MM.1S (cell line): ENCODE measurements around the gene CPSF2.

Experiments used
- DNase-seq: peaks from one replicate; pipeline ENCODE4 v3.0.0-alpha.2; 2015
- H2AFZ ChIP-seq: fragments of 300-600 bp; sonication (generic); 2 replicates; pipeline ENCODE4 v1.6.0; 2016; ENCODE audit warnings: antibody characterized with exemption, low read length
- H3F3A ChIP-seq: fragments of 300-600 bp; sonication (generic); 2 replicates; pipeline ENCODE4 v1.6.1; 2016; ENCODE audit warnings: mild to moderate bottlenecking, antibody characterized with exemption, low read length, moderate library complexity, mixed read lengths; ENCODE audit not compliant: insufficient read depth
- H3K27ac ChIP-seq: fragments of 300-600 bp; sonication (generic); 2 replicates; pipeline ENCODE4 v1.5.1; 2016; ENCODE audit warnings: mild to moderate bottlenecking, low read length
- H3K27me3 ChIP-seq: fragments of 300-600 bp; sonication (generic); replicated peaks from 2 replicates; pipeline ENCODE4 v1.6.0; 2016; ENCODE audit warnings: low read length; ENCODE audit not compliant: insufficient read depth
- H3K36me3 ChIP-seq: fragments of 300-600 bp; sonication (generic); replicated peaks from 2 replicates; pipeline ENCODE4 v1.6.1; 2016; ENCODE audit warnings: mild to moderate bottlenecking, low read length, mixed read lengths; ENCODE audit not compliant: insufficient read depth
- H3K4me1 ChIP-seq: fragments of 300-600 bp; sonication (generic); 2 replicates; pipeline ENCODE4 v1.6.1; 2016; ENCODE audit warnings: low read length, mixed read lengths
- H3K4me2 ChIP-seq: fragments of 300-600 bp; sonication (generic); 2 replicates; pipeline ENCODE4 v1.6.0; 2016; ENCODE audit warnings: low read depth, low read length
- H3K4me3 ChIP-seq: fragments of 300-600 bp; sonication (generic); 2 replicates; pipeline ENCODE4 v1.5.1; 2016; ENCODE audit warnings: low read length, mixed read lengths
- H3K79me2 ChIP-seq: fragments of 300-600 bp; sonication (generic); 2 replicates; pipeline ENCODE4 v1.6.1; 2016; ENCODE audit warnings: mixed run types, low read length, mixed read lengths
- H3K9ac ChIP-seq: fragments of 300-600 bp; sonication (generic); 2 replicates; pipeline ENCODE4 v1.6.1; 2016; ENCODE audit warnings: low read length, mixed read lengths
- H3K9me2 ChIP-seq: fragments of 300-600 bp; sonication (generic); replicated peaks from 2 replicates; pipeline ENCODE4 v1.6.1; 2016; ENCODE audit warnings: mild to moderate bottlenecking, low read length, mixed read lengths; ENCODE audit not compliant: insufficient read depth
- H3K9me3 ChIP-seq: fragments of 300-600 bp; sonication (generic); replicated peaks from 2 replicates; pipeline ENCODE4 v1.6.1; 2016; ENCODE audit warnings: mild to moderate bottlenecking, low read length, mixed read lengths; ENCODE audit not compliant: insufficient read depth
- H4K20me1 ChIP-seq: fragments of 300-600 bp; sonication (generic); 2 replicates; pipeline ENCODE4 v1.6.1; 2016; ENCODE audit warnings: mild to moderate bottlenecking, low read length, moderate library complexity, mixed read lengths; ENCODE audit not compliant: insufficient read depth
- CTCF ChIP-seq: fragments of 300-600 bp; sonication (generic); IDR thresholded peaks from 2 replicates; pipeline ENCODE4 v1.5.1; 2016; ENCODE audit warnings: antibody characterized with exemption, low read length, mixed read lengths
- EZH2 ChIP-seq: fragments of 300-600 bp; sonication (generic); optimal IDR thresholded peaks from 2 replicates; pipeline ENCODE3; 2017; ENCODE audit warnings: low read depth, mild to moderate bottlenecking, antibody characterized with exemption, low read length, mixed read lengths
- EZH2phosphoT487 ChIP-seq: fragments of 300-600 bp; sonication (generic); IDR thresholded peaks from 2 replicates; pipeline ENCODE4 v1.6.1; 2018; ENCODE audit warnings: antibody characterized with exemption, low read length

The CPSF2 gene

DNA sequence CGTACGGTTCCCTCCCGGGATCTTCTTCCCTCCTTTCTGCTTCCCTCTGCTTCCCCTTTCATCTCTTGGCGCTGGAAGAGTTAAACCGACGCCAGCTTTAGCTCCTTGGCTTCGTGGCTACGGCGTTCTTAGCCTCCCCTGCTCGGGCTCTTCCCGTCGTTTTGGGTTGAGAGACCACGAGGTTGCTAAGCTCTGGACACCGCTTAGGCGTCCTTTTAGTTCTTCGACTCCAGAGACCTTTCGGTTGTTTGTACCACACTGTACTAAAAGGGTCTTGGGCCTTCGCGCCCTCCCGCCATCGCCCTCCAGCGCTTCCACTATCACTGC is 545 bp downstream of the CPSF2 start:
- Histone ChIP-seq H3K79me2 (peaks cover 40% of the 10 kb centered on the region), H3K27ac (peak overlapping the region; percentile 76), H3K4me1 (0 out of 2 replicates have a peak, but pooled peaks cover 6% of the 10 kb centered on the region), H3K27me3 (no peaks in the 10 kb centered on the region), H3K9me3 (no peaks in the 10 kb centered on the region), H3K9me2 (no peaks in the 10 kb centered on the region), H3K4me3 (peak overlapping the region; percentile 85), H3K36me3 (no peaks in the 10 kb centered on the region), H3K9ac (peak overlapping the region; percentile 97), H2AFZ (peak overlapping the region; percentile 70), H3K4me2 (peak overlapping the region; percentile 52; the same call in 1 of the 2 replicates), H4K20me1 (no peaks in the 10 kb centered on the region), H3F3A (peaks cover 7% of the 10 kb centered on the region)
- peak; percentile 26 for DNase-seq
- TF ChIP-seq EZH2 (no peak), CTCF (no peak), EZH2phosphoT487 (no peak)

- no peak for DNase-seq
- no peak overlapping the region for H2AFZ ChIP-seq
- no peaks in the 10 kb centered on the region for H3K27me3 ChIP-seq
- H3K36me3 ChIP-seq: no peaks in the 10 kb centered on the region
- H3F3A ChIP-seq: peaks cover 12% of the 10 kb centered on the region
- H3K4me1 ChIP-seq: 0 out of 2 replicates have a peak, but pooled peaks cover 6% of the 10 kb centered on the region
- H3K9ac ChIP-seq: peak overlapping the region; percentile 97
- no peaks in the 10 kb centered on the region for H4K20me1 ChIP-seq
- peaks cover 40% of the 10 kb centered on the region for H3K79me2 ChIP-seq
- H3K4me3 ChIP-seq: peak overlapping the region; percentile 85
- no peak overlapping the region; the same call in 1 of the 2 replicates for H3K27ac ChIP-seq
- H3K4me2 ChIP-seq: peak overlapping the region; percentile 52; the same call in 1 of the 2 replicates
- no peaks in the 10 kb centered on the region for H3K9me3 ChIP-seq
- TF ChIP-seq EZH2: no peak
- no peak for TF ChIP-seq CTCF
- TF ChIP-seq EZH2phosphoT487: no peak
- H3K9me2 ChIP-seq: no peaks in the 10 kb centered on the region
Measured at GRCh38 chr14:92122761-92123160, 992 bp downstream of the CPSF2 start.

DNA sequence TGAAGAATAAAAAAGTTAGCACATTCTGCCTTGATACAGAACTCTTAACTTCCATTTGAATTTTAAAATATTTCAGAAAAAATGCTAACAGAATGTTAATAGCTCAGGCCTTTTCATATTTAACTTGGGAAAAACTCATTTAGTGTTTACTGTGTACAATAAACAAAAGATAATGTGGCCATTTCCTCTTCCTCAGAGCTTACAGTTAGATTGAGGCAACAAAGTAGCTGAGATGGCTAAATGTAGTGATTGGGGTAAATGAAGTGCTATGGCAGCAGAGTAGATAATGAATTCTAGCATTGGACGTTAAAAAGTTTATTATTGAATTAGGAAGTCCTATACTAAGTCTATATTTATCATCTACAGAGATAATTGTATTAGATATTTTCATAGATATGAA is 12.7 kb downstream of the CPSF2 start:
- Histone ChIP-seq H3K9me2 (no peaks in the 10 kb centered on the region), H3K36me3 (no peaks in the 10 kb centered on the region), H3K79me2 (0 out of 2 replicates have a peak, but pooled peaks cover 4% of the 10 kb centered on the region), H3F3A (no peaks in the 10 kb centered on the region), H3K27ac (no peak overlapping the region), H2AFZ (no peak overlapping the region), H3K4me1 (no peaks in the 10 kb centered on the region), H3K9ac (no peak overlapping the region), H4K20me1 (no peaks in the 10 kb centered on the region), H3K27me3 (no peaks in the 10 kb centered on the region), H3K9me3 (no peaks in the 10 kb centered on the region), H3K4me2 (no peak overlapping the region), H3K4me3 (no peak overlapping the region)
- no peak for DNase-seq
- TF ChIP-seq EZH2phosphoT487 (no peak), EZH2 (no peak), CTCF (no peak)
